ENCODE data around the gene RHEBL1.
"Not testable (repeated sequence)": the region's sequence is repeated elsewhere in the genome, so short reads cannot be mapped to it uniquely, and the experiment has no call there.

The RHEBL1 gene

GRCh38 chr12:49089821-49090773, 20.3 kb upstream of the RHEBL1 start:
- no peak for DNase-seq (ENCODE audit: low read depth, low spot score)

- DNase-seq (ENCODE audit: low read depth, low spot score), result no peak
Observed at GRCh38 chr12:49088932-49089330, 19.2 kb upstream of the RHEBL1 start.

DNA sequence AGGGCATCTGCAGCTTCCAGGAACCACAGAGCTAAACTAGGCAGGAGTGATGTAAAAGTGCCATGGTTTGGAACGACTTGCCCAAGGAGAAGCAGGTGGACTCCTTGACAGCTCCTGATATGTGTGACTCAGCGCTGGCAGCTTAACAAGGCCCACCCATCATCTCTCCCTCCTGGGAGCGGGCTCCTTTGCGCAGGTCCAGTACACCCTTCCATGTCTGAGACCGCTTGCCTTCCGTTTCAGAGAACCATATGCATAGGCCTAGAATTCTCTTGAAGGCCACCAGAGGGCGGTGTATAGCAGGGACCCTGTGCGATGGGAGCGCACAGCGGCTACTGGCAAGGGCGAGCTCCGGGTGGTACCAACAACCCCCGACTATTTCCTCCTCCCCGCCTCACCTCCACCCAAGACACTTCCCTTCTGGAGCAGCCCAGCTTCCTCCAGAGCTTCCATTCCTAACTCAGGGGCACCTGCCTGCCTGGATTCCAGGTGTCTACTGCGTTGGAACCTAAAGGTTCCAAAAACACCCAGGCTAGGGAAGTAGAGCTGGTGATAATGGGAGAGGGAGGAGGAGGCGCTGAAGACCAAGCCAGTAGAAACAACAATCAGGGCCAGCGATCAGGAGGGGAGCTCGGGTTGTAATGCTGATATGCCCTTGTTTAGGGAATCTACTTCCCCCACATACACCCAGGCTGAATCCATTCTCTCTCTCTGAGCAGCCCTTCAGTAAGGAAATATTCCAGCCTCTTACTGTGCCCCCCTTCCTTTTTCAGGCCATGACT, 18.6 kb upstream of the RHEBL1 start:
- peak; percentile 40 for DNase-seq (ENCODE audit: low read depth, low spot score)

GRCh38 chr12:49086116-49086515, 16.3 kb upstream of the RHEBL1 start:
- no peak for DNase-seq (ENCODE audit: low read depth, low spot score)

DNA sequence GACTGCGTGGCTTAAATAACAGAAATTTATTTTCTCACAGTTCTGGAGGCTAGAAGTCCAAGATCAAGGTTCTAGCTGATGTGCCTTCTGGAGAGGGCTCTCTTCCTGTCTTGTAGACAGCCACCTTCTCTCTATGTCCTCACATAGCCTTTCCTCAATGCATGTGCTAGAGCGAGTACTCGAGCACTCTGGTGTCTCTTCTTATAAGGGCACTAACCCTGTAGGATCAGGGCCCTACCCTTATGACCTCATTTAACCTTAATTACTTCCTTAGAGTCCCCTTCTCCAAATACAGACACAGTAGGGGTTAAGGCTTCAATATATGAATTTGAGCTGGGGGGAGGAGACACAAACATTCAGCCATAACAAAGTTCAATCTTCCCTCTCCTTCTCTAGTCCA, 14.7 kb upstream of the RHEBL1 start:
- DNase-seq (ENCODE audit: low read depth, low spot score), result no peak

DNA sequence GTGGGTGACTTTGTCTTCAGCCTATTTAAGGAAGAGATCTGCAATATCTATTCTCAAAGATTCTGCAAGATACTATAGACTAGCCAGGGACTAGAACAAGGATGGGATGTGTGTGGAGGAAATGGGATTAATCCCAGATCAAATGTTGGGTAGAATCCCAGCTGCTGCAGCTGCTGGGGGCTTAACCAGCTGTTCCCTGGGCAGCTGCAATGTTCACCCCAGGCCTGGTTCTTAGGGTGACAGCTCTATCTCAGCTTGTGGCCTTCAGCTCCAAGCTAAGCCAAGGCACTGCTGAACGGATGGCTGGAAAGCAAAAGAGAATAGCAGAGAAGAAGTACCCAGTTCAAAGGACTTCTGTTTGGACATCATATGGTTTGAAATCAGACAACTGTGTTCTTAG, 10.0 kb upstream of the RHEBL1 start:
- DNase-seq (ENCODE audit: low read depth, low spot score), result no peak

GRCh38 chr12:49070971-49071370, 1.2 kb upstream of the RHEBL1 start:
- DNase-seq (ENCODE audit: low read depth, low spot score), result no peak

DNA sequence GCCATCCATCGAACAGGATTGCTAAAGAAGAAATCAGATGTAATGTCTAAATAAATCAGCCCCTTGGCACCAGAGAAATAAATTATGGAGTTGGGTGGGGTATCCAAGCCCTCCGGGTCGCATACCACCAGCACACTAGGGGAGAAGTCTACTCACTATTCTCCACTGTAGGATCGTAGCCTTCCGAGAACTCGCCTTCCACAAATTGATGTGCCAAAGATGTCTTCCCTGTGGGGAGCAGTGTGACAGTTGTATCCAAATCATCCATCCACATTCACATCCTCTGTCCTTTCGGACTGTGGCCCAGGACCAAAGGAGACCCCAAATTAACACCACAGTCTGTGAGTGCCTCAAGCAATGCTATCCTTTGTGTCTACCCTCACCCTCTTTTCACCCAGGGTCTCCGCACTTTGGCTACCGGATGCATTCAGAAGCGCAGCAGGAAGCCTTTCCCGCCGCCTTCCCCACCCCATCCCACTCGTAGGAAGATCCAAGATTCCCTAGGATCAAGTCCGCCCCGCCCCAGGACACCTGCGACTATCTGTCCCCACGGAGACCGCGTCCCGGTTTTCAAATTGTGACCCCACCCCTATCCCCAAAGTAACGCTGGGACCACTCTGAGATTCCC, 786 bp downstream of the RHEBL1 start:
- no peak for DNase-seq (ENCODE audit: low read depth, low spot score)

DNA sequence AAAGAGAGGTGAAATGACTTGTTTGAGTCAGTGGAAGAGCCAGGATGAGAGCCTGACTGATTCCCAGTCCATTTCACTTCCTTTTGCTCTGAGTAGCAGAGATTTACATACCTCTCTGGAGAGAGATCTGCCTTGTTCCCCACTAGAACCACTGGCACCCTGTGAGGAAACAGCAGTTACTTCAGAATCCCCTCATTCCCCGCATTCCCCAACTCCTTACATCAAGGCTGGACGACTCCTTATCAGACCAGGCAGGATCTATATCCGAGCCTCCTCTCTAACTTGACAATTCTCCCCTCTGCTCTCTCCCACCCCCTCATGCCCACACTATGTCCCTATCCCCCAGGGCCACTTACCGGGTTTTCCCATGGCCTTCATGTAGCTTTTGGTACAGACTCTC, 3.7 kb downstream of the RHEBL1 start:
- DNase-seq (ENCODE audit: low read depth, low spot score), result no peak

DNA sequence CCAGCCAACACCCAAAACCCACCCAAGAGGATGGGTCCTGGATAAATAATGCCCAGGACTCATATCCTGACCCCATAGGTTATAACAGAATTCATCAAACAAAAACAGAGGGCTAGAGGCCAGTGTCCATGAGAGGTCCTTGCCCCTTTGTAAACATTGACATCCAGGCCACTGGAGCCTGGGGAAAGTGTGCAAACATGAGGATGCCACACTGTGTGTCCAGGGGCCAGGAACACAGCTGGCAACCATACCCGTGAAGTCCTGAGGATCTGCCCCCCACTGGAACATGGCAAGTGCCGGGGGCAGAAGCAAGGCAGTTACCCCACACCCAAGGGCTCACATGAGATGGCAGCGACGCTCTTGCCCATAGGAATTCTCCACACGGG, 5.0 kb downstream of the RHEBL1 start:
- DNase-seq (ENCODE audit: low read depth, low spot score), result no peak

DNA sequence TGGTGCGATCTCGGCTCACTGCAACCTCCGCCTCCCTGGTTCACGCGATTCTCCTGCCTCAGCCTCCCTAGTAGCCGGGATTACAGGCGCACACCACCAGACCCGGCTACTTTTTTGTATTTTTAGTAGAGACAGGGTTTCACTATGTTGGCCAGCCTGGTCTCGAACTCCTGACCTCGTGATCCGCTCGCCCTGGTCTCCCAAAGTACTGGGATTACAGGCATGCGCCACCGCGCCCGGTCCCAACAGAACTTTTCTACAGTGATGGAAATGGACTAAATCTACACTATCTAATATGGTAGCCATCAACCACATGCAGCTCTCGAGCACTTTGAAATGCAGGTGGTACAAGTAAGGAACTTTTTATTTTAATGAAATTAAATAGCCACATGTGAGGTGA, 7.9 kb downstream of the RHEBL1 start:
- DNase-seq (ENCODE audit: low read depth, low spot score), result not testable (repeated sequence)

DNA sequence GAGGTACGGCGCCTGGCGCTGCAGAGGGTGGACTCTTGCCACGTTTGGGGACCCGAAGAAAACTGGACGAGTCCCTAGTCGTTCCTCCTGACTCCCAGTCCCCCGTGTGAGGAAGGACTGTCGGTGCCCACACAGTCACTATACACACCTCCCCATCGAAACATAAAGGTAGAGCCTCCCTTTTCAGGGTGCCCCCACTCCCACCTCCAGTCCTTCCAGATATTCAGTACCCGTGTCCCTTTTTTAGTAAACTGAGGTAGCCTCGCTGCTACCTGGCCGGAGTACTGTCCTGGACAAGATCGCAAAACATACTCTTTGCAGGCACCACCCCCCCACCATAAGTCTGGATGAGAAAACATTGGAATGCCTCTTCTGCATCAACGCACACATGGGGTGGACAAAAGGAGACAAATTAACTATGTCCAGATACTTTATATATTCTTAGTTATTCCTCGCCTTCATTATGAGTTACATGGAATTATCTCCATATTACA, 8.6 kb downstream of the RHEBL1 start:
- no peak for DNase-seq (ENCODE audit: low read depth, low spot score)

DNA sequence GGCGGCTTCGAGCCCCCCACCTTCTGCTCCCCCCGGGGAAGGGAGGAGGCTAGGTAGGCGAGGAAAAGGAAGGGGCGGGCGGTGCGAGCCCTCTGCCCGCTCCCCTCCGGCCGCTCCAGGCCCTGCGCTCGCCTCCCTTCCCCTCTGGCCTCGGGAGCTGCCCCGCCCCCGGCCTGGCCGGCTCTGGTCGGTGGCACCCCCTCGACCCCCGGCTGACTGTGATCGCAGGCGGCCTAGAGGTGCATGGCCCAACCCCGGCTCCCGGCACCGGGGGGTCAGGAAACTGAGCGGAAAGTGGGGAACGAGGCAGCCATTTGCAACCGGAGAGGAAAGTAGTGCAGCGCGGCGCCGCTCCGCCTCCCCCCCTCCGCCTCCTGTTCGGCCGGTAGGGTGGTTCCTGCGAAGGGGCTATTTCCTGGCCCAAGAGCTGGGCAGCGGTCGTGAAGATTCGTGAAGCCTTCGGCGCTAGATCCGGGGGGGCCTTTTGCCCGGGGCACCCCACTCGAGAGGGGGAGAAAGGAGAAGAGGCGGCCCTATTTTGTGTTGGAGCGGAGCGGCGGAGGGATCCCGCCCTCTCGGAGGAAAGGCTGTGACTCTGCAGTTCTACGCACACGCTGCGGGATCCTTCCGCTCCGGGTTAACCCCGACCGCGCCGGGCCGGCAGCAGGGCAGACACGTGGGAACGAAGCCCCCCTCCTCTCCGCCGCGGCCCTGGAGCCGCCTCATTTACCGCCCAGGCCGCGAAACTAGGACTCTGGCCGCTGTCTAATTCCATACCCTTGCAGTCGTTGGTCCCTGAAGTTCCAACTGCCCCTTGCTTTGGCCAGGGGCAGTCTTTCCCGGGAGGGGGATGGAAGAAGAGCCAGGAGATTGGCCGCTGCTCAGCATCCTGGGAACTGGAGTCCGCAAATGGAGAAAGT, 9.3 kb downstream of the RHEBL1 start, which contains the start of gene KMT2D:
KMT2D (minus strand) TSS at position 558 of the 920 bp plus-strand sequence. CDS start 5,470 bp downstream, outside the sequence.
- peak; percentile 93 for DNase-seq (ENCODE audit: low read depth, low spot score)

DNA sequence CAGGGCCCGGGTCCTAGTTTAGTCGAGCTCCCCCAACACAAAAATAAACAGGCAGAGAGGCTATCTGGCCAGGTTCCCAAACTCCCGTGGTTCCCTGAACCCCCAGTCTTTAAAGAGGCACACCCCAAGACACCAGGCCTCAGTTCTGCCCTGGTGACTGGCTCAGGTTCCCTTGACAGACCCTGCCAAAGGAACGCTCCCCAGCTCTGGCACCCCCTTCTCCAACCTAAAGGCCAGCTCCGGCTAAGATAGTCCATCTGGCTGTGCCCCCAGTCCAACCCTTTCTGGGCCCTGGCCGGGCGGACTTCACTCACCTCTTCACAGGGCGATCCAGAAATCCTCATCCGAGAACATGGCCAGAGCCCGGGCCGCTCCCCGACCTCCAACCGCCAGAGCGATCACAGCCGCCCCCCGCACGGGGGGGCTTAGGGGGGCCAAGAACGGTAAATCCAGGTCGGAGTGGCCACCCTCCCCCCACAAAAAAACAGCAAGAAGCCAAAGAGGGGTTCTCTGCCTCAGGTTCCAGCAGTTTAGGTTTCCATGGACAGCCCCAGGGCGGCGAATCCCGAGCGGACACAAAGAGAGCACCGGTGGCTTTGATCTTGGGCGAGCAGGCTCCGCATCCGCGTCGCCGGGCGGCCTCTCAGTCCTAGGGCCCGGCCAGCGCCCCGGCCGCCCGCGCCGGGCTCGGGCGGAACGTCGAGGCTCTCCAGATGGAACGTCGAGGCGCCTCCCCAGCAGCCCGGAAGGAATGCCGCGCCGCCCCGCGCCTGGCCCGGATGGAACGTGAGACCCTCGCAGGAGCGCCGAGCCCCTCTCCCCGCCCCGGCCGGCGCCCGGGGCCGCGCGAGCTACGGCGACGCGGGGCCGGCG, 10.2 kb downstream of the RHEBL1 start:
- no peak for DNase-seq (ENCODE audit: low read depth, low spot score)

DNA sequence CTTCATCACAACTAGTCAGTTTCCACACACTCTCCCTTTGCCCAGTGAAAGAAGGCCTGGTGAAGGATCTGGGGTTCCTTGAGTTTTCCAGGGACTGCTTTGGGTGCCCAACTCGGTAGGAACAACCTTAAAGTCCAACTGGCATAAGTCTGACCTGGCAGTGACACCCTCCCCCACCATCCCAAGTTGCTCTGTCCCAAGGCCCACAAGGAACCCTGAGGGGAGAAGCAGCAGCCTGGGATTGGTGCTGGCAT, 10.8 kb downstream of the RHEBL1 start:
- DNase-seq (ENCODE audit: low read depth, low spot score), result no peak

- no peak for DNase-seq (ENCODE audit: low read depth, low spot score)
Observed at GRCh38 chr12:49058366-49059044, 11.3 kb downstream of the RHEBL1 start.

DNA sequence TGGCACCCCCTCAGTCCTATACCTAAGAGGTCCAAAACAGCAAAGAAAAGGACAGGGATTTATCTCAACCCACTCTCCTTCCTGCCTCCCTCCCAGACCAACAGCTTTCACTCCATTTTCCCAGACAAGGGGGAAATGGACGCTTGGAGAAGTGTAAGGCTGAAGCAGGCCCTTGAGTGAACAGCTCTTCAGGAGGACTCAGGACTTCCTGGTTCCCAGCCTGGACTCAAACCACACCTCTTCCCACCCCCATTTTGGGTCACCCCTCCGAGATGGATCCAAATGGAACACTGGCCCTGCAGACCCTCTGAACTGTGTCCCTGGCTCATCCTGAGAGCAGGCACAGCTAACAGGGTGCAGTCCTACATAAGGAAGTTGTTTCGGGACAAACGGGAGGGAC, 11.9 kb downstream of the RHEBL1 start:
- DNase-seq (ENCODE audit: low read depth, low spot score), result no peak

- DNase-seq (ENCODE audit: low read depth, low spot score), result peak; percentile 75
Observed at GRCh38 chr12:49055978-49056754, 13.6 kb downstream of the RHEBL1 start.

DNA sequence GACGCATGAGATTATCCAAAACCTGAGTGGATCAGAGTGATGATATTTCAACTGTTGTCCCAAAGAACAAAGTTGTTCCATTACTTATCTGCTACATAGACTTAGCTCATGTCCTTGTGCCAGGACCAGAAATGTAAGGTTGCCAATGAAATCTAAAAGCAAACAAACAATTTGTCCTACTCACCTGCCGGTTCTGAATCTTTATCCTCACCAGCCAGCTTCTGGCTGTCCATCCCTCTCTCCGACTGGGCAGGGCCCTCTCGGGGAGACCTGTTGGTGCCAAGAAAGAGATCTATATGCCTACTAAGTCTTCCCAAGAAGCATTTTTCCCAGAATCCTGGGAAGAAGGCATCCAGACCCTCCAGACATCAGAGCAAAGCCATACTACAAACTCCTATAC, 14.7 kb downstream of the RHEBL1 start:
- DNase-seq (ENCODE audit: low read depth, low spot score), result no peak

Measured in iPS DF 19.7 (cell line).